GM18870 (cell line): ENCODE data around the gene CES2.

Source experiments
- ATAC-seq: cut with Tn5 transposase; IDR thresholded peaks from one replicate; pipeline ENCODE4 v1.9.1; 2021; ENCODE audit warnings: moderate library complexity; ENCODE audit not compliant: unreplicated experiment

Gene CES2

GRCh38 chr16:66918803-66919568 lies 16.3 kb upstream of the CES2 start, which contains the start of gene CDH16:
TSS of gene CDH16 (minus strand) at chr16:66918885. CDS start at chr16:66918065, 820 bp downstream.
- ATAC-seq: no peak

GRCh38 chr16:66919569-66920298 lies 15.6 kb upstream of the CES2 start:
- ATAC-seq: no peak

GRCh38 chr16:66920299-66920590 lies 15.1 kb upstream of the CES2 start:
- ATAC-seq: no peak

- ATAC-seq: no peak
Observed at GRCh38 chr16:66920924-66921680, 14.2 kb upstream of the CES2 start.

GRCh38 chr16:66921729-66922450 lies 13.4 kb upstream of the CES2 start:
- no peak for ATAC-seq

- no peak for ATAC-seq
Observed at GRCh38 chr16:66923247-66923731, 12.0 kb upstream of the CES2 start.

- no peak for ATAC-seq
Observed at GRCh38 chr16:66923866-66924265, 11.4 kb upstream of the CES2 start.

- no peak for ATAC-seq
Observed at GRCh38 chr16:66924527-66925321, 10.6 kb upstream of the CES2 start.

GRCh38 chr16:66925322-66925840 lies 9.9 kb upstream of the CES2 start, which contains the start of gene RRAD:
TSS of gene RRAD (minus strand) at chr16:66925535. CDS start at chr16:66925179, 356 bp downstream.
- ATAC-seq: no peak

- ATAC-seq: no peak
Observed at GRCh38 chr16:66926171-66926947, 9.0 kb upstream of the CES2 start.

GRCh38 chr16:66926961-66927436 lies 8.3 kb upstream of the CES2 start:
- no peak for ATAC-seq

GRCh38 chr16:66927918-66928649 lies 7.2 kb upstream of the CES2 start:
- ATAC-seq: no peak

- ATAC-seq: no peak
Observed at GRCh38 chr16:66928702-66929388, 6.5 kb upstream of the CES2 start.

GRCh38 chr16:66930189-66930588 lies 5.1 kb upstream of the CES2 start:
- no peak for ATAC-seq

- no peak for ATAC-seq
Observed at GRCh38 chr16:66931665-66932064, 3.7 kb upstream of the CES2 start.

GRCh38 chr16:66932076-66932475 lies 3.2 kb upstream of the CES2 start:
- ATAC-seq: no peak

GRCh38 chr16:66933776-66934137 lies 1.6 kb upstream of the CES2 start:
- ATAC-seq: peak; percentile 13
